Ascending aorta (tissue), 2 donors: Measurements from ENCODE around the gene SLC4A9. TPM values are rescaled to one million over a fixed set of nuclear protein-coding genes. Genes with fewer than 3 reads are reported as not detected.

Experiments
- DNase-seq, 2 donors: peaks; one replicate each; pipeline ENCODE4 v3.0.0-alpha.2; 2019; ENCODE audit warnings: low spot score in 2 of 2
- H3K27ac ChIP-seq, 2 donors: fragments of 200-600 bp; sonication (generic); one replicate each; pipeline ENCODE4 v1.5.1; 2016 to 2017; ENCODE audit warnings: mild to moderate bottlenecking in 1 of 2
- H3K27me3 ChIP-seq: fragments of 200-600 bp; sonication (generic); one replicate; pipeline ENCODE4 v1.5.1; 2017
- H3K36me3 ChIP-seq, 2 donors: fragments of 200-600 bp; sonication (generic); one replicate each; pipeline ENCODE4 v1.5.1; 2016
- H3K4me1 ChIP-seq, 2 donors: fragments of 200-600 bp; sonication (generic); one replicate each; pipeline ENCODE4 v1.5.1; 2016 to 2017; ENCODE audit warnings: mild to moderate bottlenecking in 1 of 2
- H3K4me3 ChIP-seq, 2 donors: fragments of 200-600 bp; sonication (generic); one replicate each; pipeline ENCODE4 v1.5.1; 2016 to 2017; ENCODE audit warnings: mild to moderate bottlenecking in 1 of 2
- H3K9me3 ChIP-seq, 2 donors: fragments of 200-600 bp; sonication (generic); one replicate each; pipeline ENCODE4 v1.5.1; 2016
- CTCF ChIP-seq, 3 experiments: fragments of 200-600 bp in 2 of 3; fragments of 450-650 bp in 1 of 3; sonication (generic) in 2 of 3; IDR thresholded peaks; one replicate each; pipeline ENCODE4 v1.5.1; 2016 to 2019; ENCODE audit warnings: antibody characterized with exemption in 3 of 3, mild to moderate bottlenecking in 1 of 3, moderate library complexity in 1 of 3
- intact Hi-C: fragments of 100-400 bp; cut with DNase I; formaldehyde crosslinking; loops from one replicate; pipeline ENCODE4 v1.15.1; 2023
- total RNA-seq: library from RNA; depleted of rRNA; stranded (reverse); fragments of >200 nt; gene quantifications from one replicate; pipeline ENCODE4 v1.1.0, GENCODE V29; 2016

Gene SLC4A9
- total RNA-seq, 1 donor from 2014 or later = not detected

- Histone ChIP-seq H3K36me3 (no peaks in the 10 kb centered on the region), H3K27ac (no peak overlapping the region), H3K27me3 (no peaks in the 10 kb centered on the region), H3K9me3 (no peaks in the 10 kb centered on the region), H3K4me1 (peaks cover 0 to 13% of the 10 kb centered on the region in 2 donors), H3K4me3 (no peak overlapping the region)
- intact Hi-C loops = loop anchor here (5.0 kb wide), 3 partner anchors 87 to 242 kb away; no protein-coding TSS in a partner anchor
- DNase-seq = no peak
- no peak for TF ChIP-seq CTCF (IDR thresholded peaks at IDR 0.05)
These were observed 10.8 kb upstream of the SLC4A9 start for GRCh38 chr5:140349244-140349643.

DNA sequence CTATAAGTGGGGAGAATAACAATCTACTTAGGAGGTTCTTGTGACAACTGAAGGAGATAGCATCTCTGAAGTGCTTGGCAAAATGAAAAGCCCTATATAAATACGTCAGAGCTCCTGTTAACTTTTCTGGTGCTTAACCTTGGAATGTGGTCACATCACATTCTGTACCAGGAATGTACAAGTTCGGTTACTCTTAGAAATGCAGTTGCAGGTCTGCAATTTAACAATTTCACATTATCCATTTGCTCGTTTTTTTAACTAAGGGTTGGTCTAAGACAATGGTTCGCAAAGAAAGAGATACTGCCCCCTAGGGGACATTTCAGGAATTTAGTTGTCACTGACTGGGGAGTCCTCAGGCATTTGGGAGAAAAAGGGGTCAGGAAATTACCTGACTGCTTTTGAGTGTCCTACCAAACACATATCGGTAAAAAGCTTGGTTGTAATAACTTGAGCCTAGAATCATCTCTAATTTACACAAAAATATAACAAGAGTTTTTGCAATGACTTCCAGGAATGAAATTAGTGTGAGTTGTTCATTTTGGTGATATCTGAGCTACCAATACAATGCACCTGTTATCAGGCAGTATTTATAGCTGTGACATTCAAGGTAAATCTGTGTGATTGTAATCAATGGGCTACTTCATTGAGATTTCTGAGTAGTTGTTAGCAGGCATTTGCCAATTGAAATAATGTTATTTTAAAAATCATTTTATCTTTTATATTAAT, 8.2 kb upstream of the SLC4A9 start:
- peak; percentile 86 to 90 (median 86) for TF ChIP-seq CTCF (IDR thresholded peaks at IDR 0.05)
- Histone ChIP-seq H3K4me1 (peaks cover 0 to 4% of the 10 kb centered on the region in 2 donors), H3K9me3 (no peaks in the 10 kb centered on the region), H3K4me3 (no peak overlapping the region), H3K27ac (no peak overlapping the region), H3K27me3 (no peaks in the 10 kb centered on the region), H3K36me3 (no peaks in the 10 kb centered on the region)
- no peak for DNase-seq
- intact Hi-C loops = loop anchor here (1.0 kb wide), 1 partner anchor 107 kb away; no protein-coding TSS in a partner anchor

- no peak for DNase-seq
- H3K9me3 ChIP-seq = no peaks in the 10 kb centered on the region
- H3K27ac ChIP-seq = no peak overlapping the region
- no peaks in the 10 kb centered on the region for H3K27me3 ChIP-seq
- no peak overlapping the region for H3K4me3 ChIP-seq
- intact Hi-C loops = loop anchor here (5.0 kb wide), 1 partner anchor 178 kb away; the partner anchor contains the start of gene CYSTM1
- no peaks in the 10 kb centered on the region for H3K36me3 ChIP-seq
- no peak for TF ChIP-seq CTCF (IDR thresholded peaks at IDR 0.05)
- peaks cover 0 to 4% of the 10 kb centered on the region in 2 donors for H3K4me1 ChIP-seq
These were observed 4.4 kb upstream of the SLC4A9 start for GRCh38 chr5:140355546-140355945.

GRCh38 chr5:140356853-140357725, 2.9 kb upstream of the SLC4A9 start:
- no peak overlapping the region for H3K27ac ChIP-seq

More at GRCh38 chr5:140356853-140357725, 2.9 kb upstream of the SLC4A9 start:
- H3K27me3 ChIP-seq = no peaks in the 10 kb centered on the region
- no peak for DNase-seq
- TF ChIP-seq CTCF (IDR thresholded peaks at IDR 0.05) = no peak
- intact Hi-C loops = loop anchor here (2.0 to 5.0 kb wide), 2 partner anchors 116 to 180 kb away; partner anchors contain the start of gene CYSTM1
- no peaks in the 10 kb centered on the region for H3K9me3 ChIP-seq
- H3K36me3 ChIP-seq = no peaks in the 10 kb centered on the region
- H3K4me1 ChIP-seq = peaks cover 0 to 4% of the 10 kb centered on the region in 2 donors
- peak overlapping the region in 1 of 2 donors; percentile 40 for H3K4me3 ChIP-seq
